DND-41 (cell line): Measurements from ENCODE around the gene SOS1.

Experiments used
- ATAC-seq: fragments of 200-7000 bp; cut with Tn5 transposase; 3 replicates; pipeline ENCODE4 v1.9.1; 2021; ENCODE audit warnings: low read depth; ENCODE audit not compliant: insufficient read depth
- DNase-seq: peaks from one replicate; pipeline ENCODE4 v3.0.0-alpha.2; 2020
- H2AFZ ChIP-seq: 2 replicates; pipeline ENCODE4 v1.6.0; 2012; ENCODE audit warnings: low read depth, low read length
- H3K27ac ChIP-seq: 2 replicates; pipeline ENCODE4 v1.5.1; 2012; ENCODE audit warnings: low read length, inconsistent platforms
- H3K27me3 ChIP-seq: fragments of 200-600 bp; sonication (generic); 2 replicates; pipeline ENCODE4 v1.6.0; 2012; ENCODE audit warnings: low read length, mild to moderate bottlenecking, inconsistent platforms; ENCODE audit not compliant: insufficient read depth, poor library complexity
- H3K36me3 ChIP-seq: 2 replicates; pipeline ENCODE4 v1.5.1; 2012; ENCODE audit warnings: low read length, inconsistent platforms; ENCODE audit not compliant: insufficient read depth
- H3K4me1 ChIP-seq: 2 replicates; pipeline ENCODE4 v1.5.1; 2012; ENCODE audit warnings: mild to moderate bottlenecking, low read length; ENCODE audit not compliant: insufficient read depth
- H3K4me2 ChIP-seq: 2 replicates; pipeline ENCODE4 v1.6.0; 2012; ENCODE audit warnings: mild to moderate bottlenecking, moderate library complexity, low read length, inconsistent platforms; ENCODE audit not compliant: insufficient read depth
- H3K4me3 ChIP-seq, 2 experiments: fragments of 200-600 bp in 1 of 2; shearing (Covaris generic) in 1 of 2; 2 replicates each; pipeline ENCODE4 v1.5.1; 2012 to 2016; ENCODE audit warnings: inconsistent platforms in 2 of 2, low read length in 2 of 2, mild to moderate bottlenecking in 2 of 2, low read depth in 1 of 2, moderate library complexity in 1 of 2
- H3K79me2 ChIP-seq: 2 replicates; pipeline ENCODE4 v1.6.0; 2012; ENCODE audit warnings: low read length, inconsistent platforms; ENCODE audit not compliant: insufficient read depth
- H3K9ac ChIP-seq: 2 replicates; pipeline ENCODE4 v1.6.0; 2012; ENCODE audit warnings: low read depth, mild to moderate bottlenecking, inconsistent platforms, low read length, moderate library complexity
- H3K9me3 ChIP-seq: 2 replicates; pipeline ENCODE4 v1.5.1; 2012; ENCODE audit warnings: low read length, moderate library complexity, mild to moderate bottlenecking, inconsistent platforms; ENCODE audit not compliant: insufficient read depth, severe bottlenecking
- H4K20me1 ChIP-seq: 2 replicates; pipeline ENCODE4 v1.6.0; 2012; ENCODE audit warnings: low read length; ENCODE audit not compliant: insufficient read depth
- CTCF ChIP-seq: IDR thresholded peaks from 2 replicates; pipeline ENCODE4 v1.5.1; 2012; ENCODE audit warnings: borderline replicate concordance, low read length, moderate library complexity, mild to moderate bottlenecking; ENCODE audit not compliant: poor library complexity, severe bottlenecking; ENCODE audit errors: extremely low read depth
- EZH2 ChIP-seq: IDR thresholded peaks from 3 replicates; pipeline ENCODE4 v1.6.1; 2012; ENCODE audit warnings: borderline replicate concordance, low read depth, mild to moderate bottlenecking, moderate library complexity, low read length, inconsistent platforms; ENCODE audit not compliant: severe bottlenecking

Gene SOS1

GRCh38 chr2:39154944-39155343 lies 34.1 kb upstream of the SOS1 start:
- no peak overlapping the region for H3K4me2 ChIP-seq
- H3K4me3 ChIP-seq = no peak overlapping the region
- no peaks in the 10 kb centered on the region for H3K79me2 ChIP-seq
- no peaks in the 10 kb centered on the region for H4K20me1 ChIP-seq
- ATAC-seq = no peak
- TF ChIP-seq CTCF = no peak
- no peak for TF ChIP-seq EZH2
- H3K4me1 ChIP-seq = peaks cover 5% of the 10 kb centered on the region
- no peak overlapping the region for H3K27ac ChIP-seq
- no peaks in the 10 kb centered on the region for H3K27me3 ChIP-seq
- no peaks in the 10 kb centered on the region for H3K36me3 ChIP-seq
- H3K9ac ChIP-seq = no peak overlapping the region
- no peak overlapping the region for H2AFZ ChIP-seq
- no peak for DNase-seq
- H3K9me3 ChIP-seq = no peaks in the 10 kb centered on the region

- H3K4me2 ChIP-seq = no peak overlapping the region
- H4K20me1 ChIP-seq = no peaks in the 10 kb centered on the region
- no peak for DNase-seq
- no peaks in the 10 kb centered on the region for H3K27me3 ChIP-seq
- no peak overlapping the region for H3K9ac ChIP-seq
- no peaks in the 10 kb centered on the region for H3K9me3 ChIP-seq
- H3K36me3 ChIP-seq = no peaks in the 10 kb centered on the region
- no peak for ATAC-seq
- H2AFZ ChIP-seq = no peak overlapping the region
- no peaks in the 10 kb centered on the region for H3K79me2 ChIP-seq
- no peak overlapping the region for H3K27ac ChIP-seq
- peaks cover 5% of the 10 kb centered on the region for H3K4me1 ChIP-seq
- H3K4me3 ChIP-seq = no peak overlapping the region
- TF ChIP-seq CTCF (no peak), EZH2 (no peak)
These were observed 32.5 kb upstream of the SOS1 start for GRCh38 chr2:39153312-39153711.

- ATAC-seq = no peak
- Histone ChIP-seq H3K79me2 (no peaks in the 10 kb centered on the region), H3K27me3 (no peaks in the 10 kb centered on the region), H3K9ac (no peak overlapping the region), H3K9me3 (no peaks in the 10 kb centered on the region), H3K4me2 (no peak overlapping the region), H3K27ac (no peak overlapping the region), H3K36me3 (no peaks in the 10 kb centered on the region), H4K20me1 (no peaks in the 10 kb centered on the region), H3K4me1 (peaks cover 5% of the 10 kb centered on the region), H2AFZ (no peak overlapping the region), H3K4me3 (no peak overlapping the region)
- DNase-seq = no peak
- TF ChIP-seq CTCF = no peak
These were observed 31.7 kb upstream of the SOS1 start for GRCh38 chr2:39152504-39152903.

GRCh38 chr2:39150890-39151497 lies 30.1 kb upstream of the SOS1 start:
- ATAC-seq (no peak), DNase-seq (no peak)
- Histone ChIP-seq H3K9me3 (no peaks in the 10 kb centered on the region), H3K4me2 (no peak overlapping the region), H2AFZ (no peak overlapping the region), H3K79me2 (no peaks in the 10 kb centered on the region), H3K4me3 (no peak overlapping the region), H3K36me3 (no peaks in the 10 kb centered on the region), H4K20me1 (no peaks in the 10 kb centered on the region), H3K27me3 (no peaks in the 10 kb centered on the region), H3K9ac (no peak overlapping the region), H3K4me1 (peaks cover 5% of the 10 kb centered on the region), H3K27ac (no peak overlapping the region)
- TF ChIP-seq EZH2 = no peak
- no peak for TF ChIP-seq CTCF
